ENCODE results near the gene WFIKKN2. TPM values are rescaled to one million over a fixed set of nuclear protein-coding genes. Genes with fewer than 3 reads are reported as not detected.
"Not testable (repeated sequence)": the region's sequence is repeated elsewhere in the genome, so short reads cannot be mapped to it uniquely, and the experiment has no call there.

WFIKKN2 gene
- total RNA-seq, 1 experiment from 2014 or later, result not detected

GRCh38 chr17:50853781-50854180, 18.4 kb downstream of the WFIKKN2 start:
- DNase-seq (ENCODE audit: low spot score), result no peak

- DNase-seq (ENCODE audit: low spot score), result no peak
These were observed 20.4 kb downstream of the WFIKKN2 start for GRCh38 chr17:50855708-50856330.

DNA sequence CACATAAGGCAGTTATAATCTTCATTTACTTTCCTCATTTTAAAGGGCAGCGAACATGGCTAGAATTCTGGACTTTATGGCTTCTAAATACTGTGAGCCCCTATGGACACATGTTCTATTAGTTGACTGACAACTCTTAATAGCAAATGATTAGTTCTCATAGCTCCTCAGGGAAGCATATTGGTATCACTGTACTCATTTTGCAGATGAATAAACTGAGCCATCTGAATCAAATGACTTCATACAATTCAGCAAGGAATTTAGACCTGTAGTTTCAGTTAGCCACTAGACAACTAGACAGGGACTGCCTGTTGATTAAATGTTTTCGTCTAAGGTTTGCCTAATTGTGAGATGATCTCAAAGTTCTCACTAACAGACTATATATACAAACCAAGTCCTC, 21.0 kb downstream of the WFIKKN2 start:
- no peak for DNase-seq (ENCODE audit: low spot score)

DNA sequence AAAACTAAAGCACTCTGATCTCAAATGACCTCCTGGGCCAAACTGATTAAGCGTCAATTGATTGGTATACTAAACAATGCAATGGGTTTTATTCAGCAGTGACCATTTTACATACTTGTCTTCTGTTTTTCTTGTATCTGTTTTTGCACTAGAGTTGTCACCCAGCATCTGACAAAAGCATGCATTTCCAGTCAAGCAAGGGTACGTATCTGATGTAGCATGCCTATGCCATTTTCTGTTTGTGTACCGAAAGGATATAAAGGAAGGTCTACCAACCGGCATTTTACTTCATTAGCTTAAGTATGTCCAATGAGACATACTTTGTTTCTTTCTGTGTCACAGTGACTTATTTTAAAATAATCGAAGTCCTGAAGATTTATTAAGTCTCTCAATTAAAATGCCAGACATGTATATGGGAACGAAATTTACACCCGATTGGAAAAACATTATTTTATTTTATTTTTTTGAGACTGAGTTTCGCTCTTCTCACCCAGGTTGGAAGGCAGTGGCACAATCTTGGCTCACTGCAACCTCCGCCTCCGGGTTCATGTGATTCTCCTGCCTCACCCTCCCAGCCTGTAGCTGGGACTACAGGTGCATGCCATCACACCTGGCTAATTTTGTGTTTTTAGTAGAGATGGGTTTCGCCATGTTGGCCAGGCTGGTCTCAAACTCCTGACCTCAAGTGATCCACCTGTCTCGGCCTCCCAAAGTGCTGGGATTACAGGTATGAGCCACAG, 23.3 kb downstream of the WFIKKN2 start:
- no peak for DNase-seq (ENCODE audit: low spot score)

GRCh38 chr17:50859727-50860126, 24.3 kb downstream of the WFIKKN2 start:
- not testable (repeated sequence) for DNase-seq (ENCODE audit: low spot score)

- no peak for DNase-seq (ENCODE audit: low spot score)
These were observed 25.9 kb downstream of the WFIKKN2 start for GRCh38 chr17:50861334-50861676.

DNA sequence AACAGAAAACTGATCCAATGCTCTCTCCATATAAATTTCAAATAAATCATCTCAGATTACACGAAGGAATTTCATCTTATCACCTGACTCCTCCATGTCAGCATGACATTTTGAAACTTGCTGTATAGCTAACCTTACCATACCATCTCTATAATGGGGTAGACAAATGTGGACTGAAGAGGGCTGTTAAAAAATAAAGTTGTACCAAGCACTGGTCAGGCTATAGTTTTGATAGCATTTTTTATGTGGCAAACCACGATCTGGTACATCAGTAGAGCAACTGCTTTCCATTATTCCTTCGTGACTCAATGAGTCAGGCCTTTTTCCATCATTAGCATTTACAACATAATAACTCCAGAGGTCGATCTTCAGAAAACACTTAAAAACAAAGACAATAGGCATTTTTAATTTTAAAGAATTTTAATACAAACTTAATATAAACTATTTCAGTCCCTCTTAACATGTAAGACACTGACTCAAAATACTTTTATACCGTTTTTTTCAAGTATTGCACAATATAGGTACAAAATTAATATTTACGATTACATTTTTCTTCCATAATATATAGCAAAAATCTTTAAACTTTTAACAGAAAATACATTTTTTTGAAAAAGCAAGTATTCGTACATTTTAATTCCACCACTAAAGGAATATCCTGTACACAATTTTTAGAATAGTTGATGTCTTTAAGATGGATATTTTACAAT, 26.6 kb downstream of the WFIKKN2 start:
- DNase-seq (ENCODE audit: low spot score), result no peak

GRCh38 chr17:50863221-50863843, 27.9 kb downstream of the WFIKKN2 start:
- DNase-seq (ENCODE audit: low spot score), result peak; percentile 44

GRCh38 chr17:50863931-50864330, 28.5 kb downstream of the WFIKKN2 start:
- no peak for DNase-seq (ENCODE audit: low spot score)

DNA sequence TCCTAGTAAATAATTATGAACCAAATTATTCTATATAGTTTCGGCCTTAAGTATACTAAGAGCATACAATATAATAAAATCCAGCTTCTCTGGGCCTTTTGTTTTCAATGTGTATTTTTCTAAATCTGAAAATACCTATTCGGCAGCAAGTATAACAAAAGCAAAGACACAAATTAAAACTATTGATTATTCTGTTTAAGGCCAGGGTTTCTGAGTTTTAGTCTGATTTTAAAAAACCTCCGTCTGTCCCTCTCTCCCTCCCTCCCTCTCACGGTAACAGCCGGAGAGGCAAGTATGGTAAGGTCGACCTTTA, 29.3 kb downstream of the WFIKKN2 start:
- DNase-seq (ENCODE audit: low spot score), result no peak

- peak; percentile 47 for DNase-seq (ENCODE audit: low spot score)
These were observed 29.9 kb downstream of the WFIKKN2 start for GRCh38 chr17:50865060-50865867.

- DNase-seq (ENCODE audit: low spot score), result no peak
These were observed 30.5 kb downstream of the WFIKKN2 start for GRCh38 chr17:50865868-50866260.

DNA sequence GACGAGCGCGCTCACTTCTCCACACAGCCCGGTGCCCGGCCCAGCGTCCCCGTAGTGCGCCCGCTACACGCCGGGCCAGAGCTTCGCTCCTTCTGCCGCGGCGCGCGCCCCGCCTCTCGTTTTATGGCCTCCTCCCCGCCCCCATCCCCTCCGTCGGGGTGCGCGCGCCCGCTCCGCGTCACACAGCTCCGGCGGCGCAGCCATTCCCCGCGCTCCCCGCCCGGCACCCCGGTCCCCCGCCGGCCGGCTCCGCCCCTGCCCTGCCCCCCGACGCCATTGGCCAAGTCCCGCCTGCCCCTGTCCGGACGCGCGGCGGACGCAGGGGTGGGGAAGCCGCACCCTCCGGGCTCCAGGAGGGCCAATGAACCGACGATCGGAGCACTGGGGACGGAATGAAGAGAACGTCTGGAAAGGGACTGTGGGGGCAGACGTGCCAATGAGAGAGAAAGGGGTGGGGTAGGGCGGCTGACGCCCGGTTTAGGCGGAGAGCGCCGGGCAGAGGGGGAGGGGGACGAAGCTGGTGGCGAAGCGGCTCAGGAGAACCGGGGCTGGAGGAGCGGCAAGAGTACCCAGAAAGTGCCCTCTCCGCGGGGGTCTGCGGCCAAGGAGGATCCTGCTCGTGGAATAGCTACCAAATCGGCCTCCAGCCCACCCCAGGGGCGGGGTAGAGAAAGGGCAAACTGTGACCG, 31.0 kb downstream of the WFIKKN2 start, which contains the start of gene TOB1:
Gene TOB1, minus strand, starts transcription at position 94 of the 689 bp plus-strand sequence. CDS start 2,337 bp downstream, outside the sequence.
- DNase-seq (ENCODE audit: low spot score), result peak; percentile 90

DNA sequence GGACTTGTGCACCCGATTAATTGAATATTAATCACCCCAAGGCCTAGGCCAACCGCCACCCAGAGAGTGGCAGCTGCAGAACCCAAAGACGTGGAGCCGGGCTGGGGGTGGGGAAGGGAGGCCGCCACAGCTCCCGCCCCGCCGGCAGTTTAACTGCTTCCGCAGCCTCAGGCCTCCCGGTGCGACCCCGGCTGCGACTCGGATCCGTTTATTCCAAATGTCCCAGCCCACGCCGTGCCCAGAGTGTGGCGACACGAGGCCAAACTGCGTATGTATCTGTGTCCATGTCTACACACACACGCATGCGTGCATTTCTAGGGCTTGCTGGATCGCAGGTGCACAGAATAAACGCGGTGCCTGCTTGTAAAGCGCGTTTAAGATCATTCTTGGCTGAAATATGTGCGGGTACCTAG, 31.6 kb downstream of the WFIKKN2 start:
- DNase-seq (ENCODE audit: low spot score), result no peak

DNA sequence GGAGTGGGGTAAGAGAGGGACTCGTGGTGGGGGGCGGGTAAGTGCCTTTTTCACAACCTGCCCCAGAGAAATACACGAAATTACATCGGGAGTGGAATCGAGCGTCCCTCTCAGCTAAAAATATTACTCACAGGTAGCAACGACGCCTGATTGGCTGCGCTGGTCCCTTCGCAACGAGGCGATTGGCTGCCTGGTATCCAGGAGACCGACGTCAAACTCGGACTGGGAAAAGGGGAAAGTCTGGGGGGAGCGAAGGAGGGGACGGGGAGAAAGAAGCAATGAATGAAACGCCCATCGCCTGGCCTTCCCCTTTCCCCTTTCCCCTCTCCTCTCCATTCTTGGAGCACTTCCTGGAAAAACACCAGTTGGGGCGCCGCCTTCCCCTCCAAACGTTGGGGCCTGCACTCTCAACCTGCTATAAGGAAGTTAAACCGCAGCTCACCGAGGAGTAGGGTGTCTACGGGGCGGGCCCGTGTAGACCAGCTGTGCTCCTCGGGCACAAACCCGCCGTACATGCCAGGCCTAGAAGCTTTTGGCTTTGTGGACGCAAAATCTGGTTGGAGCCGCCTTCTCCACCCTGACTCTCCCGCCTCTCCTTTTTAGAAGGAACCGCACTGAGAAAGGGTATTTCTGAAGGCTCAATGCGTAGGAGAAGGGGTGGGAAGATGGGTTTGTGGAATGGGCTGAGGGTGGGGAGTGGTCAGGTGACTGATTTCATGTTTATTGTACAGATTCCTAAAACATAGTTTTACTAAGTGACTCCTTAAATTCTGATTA, 32.2 kb downstream of the WFIKKN2 start:
- DNase-seq (ENCODE audit: low spot score), result peak; percentile 99

GRCh38 chr17:50868140-50868438, 32.7 kb downstream of the WFIKKN2 start:
- no peak for DNase-seq (ENCODE audit: low spot score)

DNA sequence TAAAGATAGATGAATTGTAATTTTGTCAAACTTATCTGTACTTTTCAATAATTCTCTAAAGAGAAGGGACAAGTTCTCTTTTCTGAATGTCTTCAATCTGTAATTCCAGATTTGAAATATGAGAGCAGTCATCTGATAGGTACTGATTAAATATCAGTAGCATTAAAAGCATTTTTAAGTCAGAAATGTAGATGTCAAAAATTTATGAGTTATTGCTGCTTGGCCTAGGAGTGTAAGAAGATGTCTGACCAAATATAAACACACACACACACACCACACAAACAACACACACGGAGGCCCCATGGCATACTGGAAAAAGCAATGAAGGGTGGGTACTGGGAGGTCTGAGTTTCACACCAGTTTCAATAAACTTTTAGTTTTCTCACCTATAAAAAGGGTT, 33.2 kb downstream of the WFIKKN2 start:
- no peak for DNase-seq (ENCODE audit: low spot score)

DNA sequence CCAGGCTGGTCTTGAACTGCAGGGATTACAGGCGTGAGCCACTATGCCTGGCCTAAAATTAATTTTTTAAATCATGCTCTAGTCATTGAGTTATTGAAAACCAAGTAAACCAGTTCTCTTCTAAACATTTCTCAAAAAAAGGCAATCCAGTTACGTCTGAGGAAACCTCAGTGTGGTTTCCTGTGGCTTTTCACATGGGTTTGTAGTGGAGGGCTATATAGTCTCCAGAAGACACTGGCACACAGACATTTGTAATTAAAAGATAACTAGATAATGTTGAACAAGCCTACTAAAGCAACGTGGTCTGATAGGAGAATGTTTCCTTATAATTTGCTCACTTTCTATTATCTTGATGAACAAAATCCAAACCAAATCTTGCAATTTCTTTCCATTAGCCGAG, 36.0 kb downstream of the WFIKKN2 start:
- DNase-seq (ENCODE audit: low spot score), result no peak

- no peak for DNase-seq (ENCODE audit: low spot score)
These were observed 36.5 kb downstream of the WFIKKN2 start for GRCh38 chr17:50871898-50872297.

DNA sequence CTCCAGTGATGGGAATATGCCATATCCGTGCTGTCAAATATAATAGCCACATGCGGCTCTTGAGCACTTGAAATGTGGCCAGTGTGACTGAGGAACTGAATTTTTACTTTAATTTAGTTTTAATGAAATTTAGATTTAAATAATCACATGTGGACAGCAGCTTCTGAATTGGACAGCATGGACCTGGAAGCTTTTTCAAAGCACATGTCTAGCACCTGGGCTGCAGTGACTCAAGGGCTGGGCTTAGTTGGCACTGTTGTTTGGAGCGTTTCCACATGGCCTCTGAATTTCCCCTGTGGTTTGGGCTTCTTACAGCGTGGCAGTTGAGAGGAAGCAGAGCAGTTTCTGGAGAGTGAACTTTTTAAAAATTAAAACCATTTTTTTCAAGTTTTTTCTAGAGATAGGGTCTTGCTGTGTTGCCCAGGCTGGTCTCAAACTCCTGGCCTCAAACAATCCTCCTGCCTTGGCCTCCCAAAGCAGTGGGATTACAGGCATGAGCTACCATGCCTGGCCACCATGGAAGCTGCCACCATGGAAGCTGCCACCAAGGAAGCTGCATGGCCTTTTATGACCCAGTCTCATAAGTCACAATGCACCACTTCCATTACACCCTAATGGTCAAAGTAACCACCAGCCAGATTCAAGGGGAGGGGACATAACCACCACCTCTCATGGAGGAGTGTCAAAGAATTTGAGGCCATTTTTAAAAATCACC, 37.5 kb downstream of the WFIKKN2 start:
- peak; percentile 46 for DNase-seq (ENCODE audit: low spot score)
